HG03571 (cell line): ENCODE results near the gene BLM.

Experiments used
- ATAC-seq: cut with Tn5 transposase; IDR thresholded peaks from one replicate; pipeline ENCODE4 v1.9.1; 2021; ENCODE audit not compliant: unreplicated experiment

Gene BLM

GRCh38 chr15:90787881-90788280, 70.7 kb downstream of the BLM start:
- ATAC-seq: no peak

GRCh38 chr15:90789462-90789861, 72.3 kb downstream of the BLM start:
- no peak for ATAC-seq

- ATAC-seq: no peak
Measured at GRCh38 chr15:90790057-90790456, 72.9 kb downstream of the BLM start.

GRCh38 chr15:90790561-90790960, 73.4 kb downstream of the BLM start:
- ATAC-seq: no peak

- ATAC-seq: no peak
Measured at GRCh38 chr15:90794538-90794937, 77.4 kb downstream of the BLM start.

- ATAC-seq: no peak
Measured at GRCh38 chr15:90799639-90800170, 82.6 kb downstream of the BLM start.

- ATAC-seq: no peak
Measured at GRCh38 chr15:90801803-90802202, 84.7 kb downstream of the BLM start.

GRCh38 chr15:90807074-90807785, 90.1 kb downstream of the BLM start:
- ATAC-seq: no peak

- ATAC-seq: no peak
Measured at GRCh38 chr15:90807786-90808086, 90.6 kb downstream of the BLM start.

- ATAC-seq: no peak
Measured at GRCh38 chr15:90808517-90809235, 91.5 kb downstream of the BLM start.

- ATAC-seq: no peak
Measured at GRCh38 chr15:90809536-90809935, 92.4 kb downstream of the BLM start.

GRCh38 chr15:90810354-90810753, 93.2 kb downstream of the BLM start:
- ATAC-seq: no peak

GRCh38 chr15:90812171-90812957, 95.2 kb downstream of the BLM start:
- no peak for ATAC-seq

GRCh38 chr15:90812958-90813265, 95.8 kb downstream of the BLM start:
- ATAC-seq: no peak

- no peak for ATAC-seq
Measured at GRCh38 chr15:90813796-90814190, 96.6 kb downstream of the BLM start.

- no peak for ATAC-seq
Measured at GRCh38 chr15:90814191-90814821, 97.2 kb downstream of the BLM start.

GRCh38 chr15:90816401-90817116, 99.4 kb downstream of the BLM start:
- ATAC-seq: no peak

GRCh38 chr15:90817117-90818057, 100.2 kb downstream of the BLM start:
- no peak for ATAC-seq

GRCh38 chr15:90818251-90819210, 101.4 kb downstream of the BLM start:
- peak; percentile 44 for ATAC-seq
